IPS DF 6.9 (cell line): ENCODE measurements around the gene SLC9A8.
"Not testable (repeated sequence)": the region's sequence is repeated elsewhere in the genome, so short reads cannot be mapped to it uniquely, and the experiment has no call there.

Experiments
- DNase-seq: peaks from one replicate; pipeline ENCODE4 v3.0.0-alpha.2; 2013; ENCODE audit warnings: low read depth, low spot score
- H3K27ac ChIP-seq: one replicate; pipeline ENCODE4 v1.5.1; 2013; ENCODE audit warnings: low read length, control low read depth
- H3K27me3 ChIP-seq: 2 replicates; pipeline ENCODE4 v1.6.1; 2013; ENCODE audit warnings: mild to moderate bottlenecking, low read length; ENCODE audit not compliant: control insufficient read depth, insufficient read depth
- H3K36me3 ChIP-seq: 2 replicates; pipeline ENCODE4 v1.6.1; 2013; ENCODE audit warnings: low read length; ENCODE audit not compliant: control insufficient read depth, insufficient read depth
- H3K4me1 ChIP-seq: 2 replicates; pipeline ENCODE4 v1.6.1; 2013; ENCODE audit warnings: low read length; ENCODE audit not compliant: control insufficient read depth, insufficient read depth
- H3K4me3 ChIP-seq: 2 replicates; pipeline ENCODE4 v1.5.1; 2013; ENCODE audit warnings: mild to moderate bottlenecking, low read length
- H3K9me3 ChIP-seq: 2 replicates; pipeline ENCODE4 v1.6.1; 2013; ENCODE audit warnings: low read length, inconsistent platforms; ENCODE audit not compliant: control insufficient read depth, insufficient read depth
- WGBS: extraction: QIAGEN DNeasy Blood & Tissue Kit; methylation state at CpG from one replicate; pipeline ENCODE4 v1.1.7; 2013; ENCODE audit warnings: mixed read lengths, missing lambda C conversion rate; ENCODE audit not compliant: insufficient read length, insufficient coverage; 5-methylcytosine and 5-hydroxymethylcytosine counted together

The SLC9A8 gene

GRCh38 chr20:49798718-49799117 is 13.9 kb upstream of the SLC9A8 start:
- no peaks in the 10 kb centered on the region for H3K27me3 ChIP-seq
- no peaks in the 10 kb centered on the region for H3K4me1 ChIP-seq
- H3K9me3 ChIP-seq: no peaks in the 10 kb centered on the region
- no peaks in the 10 kb centered on the region for H3K36me3 ChIP-seq
- DNase-seq: no peak
- H3K27ac ChIP-seq: no peak overlapping the region
- no CpG with 5 or more reads among the region's 4 CpGs for WGBS
- H3K4me3 ChIP-seq: no peak overlapping the region

DNA sequence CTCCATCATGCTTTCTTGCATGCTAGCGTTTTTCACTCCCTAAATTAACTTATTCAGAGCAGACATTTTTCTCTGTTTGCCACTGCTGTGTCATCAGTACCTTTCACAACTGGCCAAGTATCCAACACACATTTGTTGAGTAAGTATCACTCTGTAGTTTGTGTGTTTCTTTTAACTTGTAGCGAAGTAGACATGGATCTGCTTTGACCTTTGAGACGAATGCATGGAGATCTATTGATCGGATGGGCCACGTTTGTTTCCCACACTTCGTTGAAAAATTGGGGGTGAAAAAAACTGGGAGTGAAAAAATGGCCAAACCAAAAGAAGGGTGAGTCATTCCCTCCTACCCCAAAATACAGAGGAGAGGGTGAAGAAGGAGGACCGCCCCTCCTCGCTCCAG is 12.9 kb upstream of the SLC9A8 start:
- Histone ChIP-seq H3K9me3 (no peaks in the 10 kb centered on the region), H3K36me3 (no peaks in the 10 kb centered on the region), H3K27me3 (no peaks in the 10 kb centered on the region), H3K27ac (no peak overlapping the region), H3K4me1 (no peaks in the 10 kb centered on the region), H3K4me3 (no peak overlapping the region)
- no peak for DNase-seq
- WGBS: no CpG with 5 or more reads among the region's 8 CpGs

GRCh38 chr20:49803418-49803817 is 9.2 kb upstream of the SLC9A8 start:
- H3K27ac ChIP-seq: no peak overlapping the region

GRCh38 chr20:49804364-49804763 is 8.3 kb upstream of the SLC9A8 start:
- H3K9me3 ChIP-seq: no peaks in the 10 kb centered on the region
- H3K4me3 ChIP-seq: no peak overlapping the region
- no CpG with 5 or more reads among the region's 3 CpGs for WGBS
- H3K27me3 ChIP-seq: no peaks in the 10 kb centered on the region
- H3K36me3 ChIP-seq: no peaks in the 10 kb centered on the region
- H3K27ac ChIP-seq: no peak overlapping the region
- no peaks in the 10 kb centered on the region for H3K4me1 ChIP-seq
- DNase-seq: no peak

More at GRCh38 chr20:49803418-49803817, 9.2 kb upstream of the SLC9A8 start:
- DNase-seq: no peak
- WGBS: no CpG with 5 or more reads among the region's 1 CpG
- Histone ChIP-seq H3K4me1 (no peaks in the 10 kb centered on the region), H3K36me3 (no peaks in the 10 kb centered on the region), H3K4me3 (no peak overlapping the region), H3K27me3 (no peaks in the 10 kb centered on the region), H3K9me3 (no peaks in the 10 kb centered on the region)

DNA sequence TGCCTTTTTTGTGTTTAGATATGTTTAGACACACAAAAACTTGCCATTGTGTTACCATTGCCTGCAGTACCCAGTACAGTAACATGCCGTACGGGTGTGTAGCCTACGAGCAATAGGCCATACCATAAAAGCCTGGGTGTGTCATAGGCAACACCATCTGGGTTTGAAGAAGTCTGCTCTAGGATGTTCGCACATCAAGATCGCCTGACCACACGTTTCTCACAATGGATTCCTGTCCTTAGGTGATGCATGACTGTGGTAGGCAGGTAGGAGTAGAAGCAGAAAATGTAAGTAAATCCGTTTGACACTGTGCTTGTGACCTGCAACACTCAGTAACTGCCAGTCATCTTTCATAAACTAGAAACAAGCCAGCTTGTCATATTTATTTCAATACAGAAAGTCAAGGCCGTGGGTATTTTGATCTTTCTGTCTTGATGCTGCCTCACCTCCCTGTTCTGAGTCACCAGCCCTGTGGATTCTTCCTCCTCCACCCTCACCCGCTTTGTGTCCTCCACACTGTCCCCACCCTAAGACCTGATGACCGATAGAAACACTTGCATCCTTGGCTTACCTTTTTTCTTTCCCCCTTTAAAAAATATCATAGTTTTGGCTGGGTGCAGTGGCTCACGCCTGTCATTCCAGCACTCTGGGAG is 7.3 kb upstream of the SLC9A8 start:
- H3K9me3 ChIP-seq, H3K4me1 ChIP-seq, DNase-seq, H3K4me3 ChIP-seq, H3K27ac ChIP-seq, H3K36me3 ChIP-seq, H3K27me3 ChIP-seq: not testable (repeated sequence)
- WGBS: no CpG with 5 or more reads among the region's 11 CpGs

DNA sequence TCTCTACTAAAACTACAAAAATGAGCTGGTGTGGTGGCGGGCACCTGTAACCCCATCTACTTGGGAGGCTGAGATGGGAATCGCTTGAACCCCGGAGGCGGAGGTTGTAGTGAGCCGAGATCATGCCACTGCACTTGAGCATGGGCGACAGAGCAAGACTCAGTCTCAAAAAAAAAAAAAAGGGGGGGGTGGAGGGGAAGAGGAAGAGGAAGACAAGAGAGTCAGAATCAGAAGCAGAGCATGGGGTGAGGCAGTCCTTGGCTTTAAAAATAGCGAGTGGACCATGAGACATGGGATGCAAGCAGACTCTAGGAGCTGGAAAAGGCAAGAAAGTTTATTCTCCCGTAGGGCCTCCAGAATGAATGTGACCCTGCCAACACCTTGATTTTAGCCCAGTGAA is 3.9 kb upstream of the SLC9A8 start:
- Histone ChIP-seq H3K27me3 (no peaks in the 10 kb centered on the region), H3K4me1 (peaks cover 1% of the 10 kb centered on the region; the same call in 1 of the 2 replicates), H3K27ac (no peak overlapping the region), H3K36me3 (no peaks in the 10 kb centered on the region), H3K9me3 (no peaks in the 10 kb centered on the region), H3K4me3 (no peak overlapping the region)
- no CpG with 5 or more reads among the region's 8 CpGs for WGBS
- DNase-seq: no peak

- no CpG with 5 or more reads among the region's 5 CpGs for WGBS
- no peak overlapping the region for H3K27ac ChIP-seq
- DNase-seq: no peak
- peaks cover 2% of the 10 kb centered on the region; the same call in 1 of the 2 replicates for H3K4me1 ChIP-seq
- H3K4me3 ChIP-seq: no peak overlapping the region
- no peaks in the 10 kb centered on the region for H3K9me3 ChIP-seq
- H3K27me3 ChIP-seq: no peaks in the 10 kb centered on the region
- H3K36me3 ChIP-seq: 0 out of 2 replicates have a peak, but pooled peaks cover under 1% of the 10 kb centered on the region
Measured at GRCh38 chr20:49809803-49810359, 2.7 kb upstream of the SLC9A8 start.

GRCh38 chr20:49810491-49811190 is 2.0 kb upstream of the SLC9A8 start:
- H3K4me3 ChIP-seq: no peak overlapping the region
- H3K4me1 ChIP-seq: peaks cover 2% of the 10 kb centered on the region; the same call in 1 of the 2 replicates
- H3K36me3 ChIP-seq: 0 out of 2 replicates have a peak, but pooled peaks cover 3% of the 10 kb centered on the region
- WGBS: no CpG with 5 or more reads among the region's 6 CpGs
- no peaks in the 10 kb centered on the region for H3K27me3 ChIP-seq
- no peak overlapping the region for H3K27ac ChIP-seq
- no peak for DNase-seq
- no peaks in the 10 kb centered on the region for H3K9me3 ChIP-seq

DNA sequence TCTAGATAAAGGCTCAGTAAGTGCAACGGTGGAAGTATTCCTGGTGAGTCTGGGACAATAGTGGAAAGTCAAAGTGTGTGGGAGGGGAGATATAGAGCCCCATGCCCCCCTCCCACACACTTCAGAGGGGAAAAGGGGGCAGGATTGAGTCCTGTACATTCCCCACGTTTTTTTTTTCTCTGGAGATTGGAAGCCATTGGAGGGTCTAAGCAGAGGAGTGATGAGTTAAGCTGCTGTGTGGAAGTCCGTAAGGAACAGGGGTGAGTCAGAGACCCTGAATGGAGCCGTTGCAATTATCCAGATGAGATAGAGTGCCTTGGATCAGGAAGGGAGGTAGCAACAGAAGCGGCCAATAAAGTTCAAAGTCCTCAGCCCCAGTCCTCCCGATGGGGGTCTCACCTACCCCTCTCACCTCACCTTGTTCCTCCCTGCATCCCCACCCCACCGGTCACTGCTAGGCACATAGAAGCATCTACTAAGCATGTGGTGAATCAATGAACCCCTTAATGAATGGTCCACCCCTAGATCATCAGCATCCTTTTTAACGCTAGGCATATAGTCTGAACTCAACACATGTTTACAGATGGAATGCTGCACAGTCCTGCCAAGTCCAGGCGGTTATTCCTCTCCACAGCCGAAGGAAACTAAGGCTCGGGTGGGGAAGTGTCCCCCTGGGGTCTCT is 662 bp upstream of the SLC9A8 start:
- DNase-seq: no peak
- Histone ChIP-seq H3K4me1 (peaks cover 2% of the 10 kb centered on the region; the same call in 1 of the 2 replicates), H3K27ac (no peak overlapping the region), H3K27me3 (no peaks in the 10 kb centered on the region), H3K4me3 (peak overlapping the region; percentile 92; the same call in 1 of the 2 replicates), H3K36me3 (0 out of 2 replicates have a peak, but pooled peaks cover 3% of the 10 kb centered on the region), H3K9me3 (no peaks in the 10 kb centered on the region)
- WGBS: no CpG with 5 or more reads among the region's 11 CpGs

DNA sequence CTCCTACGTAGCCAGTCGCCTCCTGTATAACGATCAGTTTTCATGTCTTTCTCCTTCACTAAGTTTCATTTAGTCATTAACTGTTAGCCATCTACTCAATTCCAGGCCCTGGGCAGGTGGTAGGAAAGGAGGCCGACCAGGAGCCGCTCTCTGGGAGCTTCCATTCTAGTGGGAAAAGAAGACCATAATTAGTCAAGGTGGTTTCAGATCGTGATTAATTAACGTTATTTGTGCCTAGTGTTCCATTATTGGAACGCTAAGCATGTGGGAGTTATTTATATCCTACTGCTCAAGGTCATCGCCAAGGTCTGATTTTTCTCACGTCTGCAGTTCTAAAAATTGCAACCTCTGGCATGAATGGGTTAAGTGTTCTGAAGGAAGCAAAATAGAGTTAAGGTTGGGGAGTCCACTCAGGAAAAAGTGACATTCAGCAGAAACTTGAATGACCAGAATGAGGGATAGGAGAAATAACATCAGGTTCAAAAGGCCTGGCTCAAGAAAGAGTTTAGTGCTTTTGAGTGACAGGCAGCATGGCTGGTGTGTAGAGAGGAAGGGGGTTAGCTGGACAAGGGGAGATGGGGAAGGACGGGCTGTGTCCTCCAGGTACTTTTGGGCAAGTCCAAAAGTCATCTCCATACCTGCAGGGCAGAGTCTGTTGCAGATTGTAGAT is 812 bp downstream of the SLC9A8 start:
- H3K27me3 ChIP-seq: no peaks in the 10 kb centered on the region
- no peak overlapping the region for H3K27ac ChIP-seq
- H3K4me3 ChIP-seq: peak overlapping the region; percentile 92; the same call in 1 of the 2 replicates
- peaks cover 2% of the 10 kb centered on the region; the same call in 1 of the 2 replicates for H3K4me1 ChIP-seq
- no peak for DNase-seq
- H3K9me3 ChIP-seq: no peaks in the 10 kb centered on the region
- no CpG with 5 or more reads among the region's 11 CpGs for WGBS
- 0 out of 2 replicates have a peak, but pooled peaks cover 3% of the 10 kb centered on the region for H3K36me3 ChIP-seq
